NOMO-1 treated with dmso at 0.1 percent for 144 hours (cell line): Measurements from ENCODE around the gene OR2M4.
"Not testable (repeated sequence)": the region's sequence is repeated elsewhere in the genome, so short reads cannot be mapped to it uniquely, and the experiment has no call there.

Source experiments
- DNase-seq: peaks from one replicate; lab custom pipeline; 2025; ENCODE audit not compliant: unreplicated experiment; lab: John Stamatoyannopoulos, UW

Gene OR2M4, protein sequence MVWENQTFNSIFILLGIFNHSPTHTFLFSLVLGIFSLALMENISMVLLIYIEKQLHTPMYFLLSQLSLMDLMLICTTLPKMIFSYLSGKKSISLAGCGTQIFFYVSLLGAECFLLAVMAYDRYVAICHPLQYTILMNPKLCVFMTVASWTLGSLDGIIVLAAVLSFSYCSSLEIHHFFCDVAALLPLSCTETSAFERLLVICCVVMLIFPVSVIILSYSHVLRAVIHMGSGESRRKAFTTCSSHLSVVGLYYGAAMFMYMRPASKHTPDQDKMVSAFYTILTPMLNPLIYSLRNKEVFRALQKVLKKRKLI

GRCh38 chr1:248231117-248231516 is at the start of gene OR2M4:
OR2M4 (plus strand) TSS chr1:248231417; CDS start chr1:248238929, 7,512 bp downstream.
- DNase-seq: no peak

DNA sequence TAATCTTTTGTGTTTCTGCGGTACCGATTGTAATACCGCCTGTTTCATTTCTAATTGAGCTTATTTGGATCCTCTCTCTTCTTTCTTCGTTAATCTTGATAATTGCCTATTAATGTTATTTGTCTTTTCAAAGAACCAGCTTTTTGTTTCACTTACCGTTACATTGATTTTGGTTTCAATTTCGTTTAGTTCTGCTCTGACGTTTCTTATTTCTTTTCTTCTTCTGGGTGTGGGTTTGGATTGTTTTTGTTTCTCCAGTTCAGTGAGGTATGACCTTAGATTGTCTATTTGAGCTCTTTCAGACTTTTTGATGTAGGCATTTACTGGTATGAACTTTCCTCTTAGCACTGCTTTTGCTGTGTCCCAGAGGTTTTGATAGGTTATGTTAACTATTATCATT is 47.2 kb upstream of the OR2M4 start:
- DNase-seq: no peak

GRCh38 chr1:248187363-248187762 is 43.9 kb upstream of the OR2M4 start:
- DNase-seq: no peak

GRCh38 chr1:248189026-248189425 is 42.2 kb upstream of the OR2M4 start:
- DNase-seq: no peak

DNA sequence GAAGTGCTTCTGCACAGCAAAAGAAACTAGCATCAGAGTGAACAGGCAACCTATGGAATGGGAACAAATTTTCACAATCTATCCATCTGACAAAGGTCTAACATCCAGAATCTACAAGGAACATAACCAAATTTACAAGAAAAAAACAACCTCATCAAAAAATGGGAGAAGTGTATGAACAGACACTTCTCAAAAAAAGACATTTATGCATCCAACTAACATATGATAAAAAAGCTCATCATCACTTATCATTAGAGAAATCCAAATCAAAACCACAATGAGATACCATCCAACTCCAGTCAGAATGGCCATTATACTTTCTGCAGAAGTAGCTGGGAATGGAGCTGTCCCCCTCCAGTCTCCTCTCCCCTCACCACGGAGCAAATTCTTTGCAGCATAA is 37.1 kb upstream of the OR2M4 start:
- no peak for DNase-seq

DNA sequence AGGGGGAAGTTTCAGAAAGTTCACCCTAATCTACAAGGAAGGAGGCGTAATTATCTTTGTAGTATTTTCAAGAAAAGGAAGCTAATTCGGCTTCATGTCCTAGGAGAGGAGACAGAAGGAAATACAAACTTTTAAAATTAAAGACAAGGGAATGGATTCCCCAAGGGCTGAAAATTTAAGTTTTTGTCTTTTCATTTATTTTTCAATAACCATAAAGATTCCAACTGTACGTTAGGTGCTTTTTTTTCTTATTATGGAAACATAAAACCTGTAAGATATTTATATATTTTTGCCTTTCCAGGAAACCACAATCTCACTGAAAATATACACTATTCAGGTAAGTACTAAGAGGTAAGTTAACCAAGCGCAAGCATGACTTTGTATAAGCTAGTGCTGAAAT is 34.3 kb upstream of the OR2M4 start, which contains the start of gene OR2M3:
TSS of gene OR2M3 (plus strand) at position 301 of the 400 bp plus-strand sequence. CDS start 5,803 bp downstream, outside the sequence.
- DNase-seq: no peak

DNA sequence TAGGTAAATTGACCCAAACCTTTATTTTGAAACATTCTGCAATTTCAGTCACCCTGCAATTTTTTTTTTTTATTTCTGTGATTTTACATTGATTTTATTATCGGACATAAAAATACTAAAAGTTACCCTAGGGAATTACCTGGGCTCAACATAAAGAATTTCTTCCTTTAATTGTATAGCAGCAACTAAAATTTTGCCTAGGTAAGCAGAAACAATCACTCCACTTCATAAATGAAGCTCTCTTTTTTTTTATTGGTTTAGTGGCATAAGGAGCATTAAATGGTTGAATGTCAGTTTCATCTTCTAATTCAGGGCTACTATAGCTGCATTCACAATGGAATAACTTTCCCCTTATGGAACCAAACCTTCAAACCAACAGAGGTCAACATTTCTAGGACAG is 15.3 kb upstream of the OR2M4 start:
- DNase-seq: no peak

- no peak for DNase-seq
These were observed 5.7 kb upstream of the OR2M4 start for GRCh38 chr1:248225537-248225936.

GRCh38 chr1:248229360-248229908 is 1.8 kb upstream of the OR2M4 start:
- no peak for DNase-seq

DNA sequence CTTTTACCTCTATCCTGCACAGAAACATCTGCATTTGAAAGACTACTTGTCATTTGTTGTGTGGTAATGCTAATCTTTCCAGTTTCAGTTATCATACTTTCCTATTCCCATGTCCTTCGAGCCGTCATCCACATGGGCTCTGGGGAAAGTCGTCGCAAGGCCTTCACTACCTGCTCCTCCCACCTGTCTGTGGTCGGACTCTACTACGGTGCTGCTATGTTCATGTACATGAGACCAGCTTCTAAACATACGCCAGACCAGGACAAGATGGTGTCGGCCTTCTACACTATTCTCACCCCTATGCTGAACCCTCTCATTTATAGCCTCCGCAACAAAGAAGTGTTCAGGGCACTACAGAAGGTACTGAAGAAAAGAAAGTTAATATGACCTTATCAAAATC is 8.3 kb downstream of the OR2M4 start:
- no peak for DNase-seq

GRCh38 chr1:248243204-248243603 is 12.0 kb downstream of the OR2M4 start:
- DNase-seq: peak; percentile 43

GRCh38 chr1:248259309-248259708 is 28.1 kb downstream of the OR2M4 start:
- DNase-seq: not testable (repeated sequence)

DNA sequence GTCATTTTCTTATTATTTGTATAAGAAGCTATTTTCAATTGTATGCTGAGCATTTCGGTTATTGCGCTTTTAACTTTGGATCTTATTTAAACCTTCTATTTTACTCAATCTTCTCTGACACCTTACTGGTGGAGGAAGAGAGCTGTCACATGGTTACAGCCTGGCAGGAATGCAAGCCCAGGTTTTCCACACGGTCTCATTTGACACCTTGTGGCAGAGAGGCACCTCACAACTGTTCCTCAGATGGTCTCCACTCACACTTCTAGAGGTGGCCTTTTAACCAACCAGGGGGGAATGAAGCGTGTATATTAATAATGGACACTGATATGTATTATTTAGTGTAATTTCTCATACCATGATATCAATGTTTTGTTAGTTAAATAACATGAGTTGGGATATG is 37.0 kb downstream of the OR2M4 start:
- DNase-seq: no peak

GRCh38 chr1:248273225-248273624 is 42.0 kb downstream of the OR2M4 start:
- DNase-seq: not testable (repeated sequence)

DNA sequence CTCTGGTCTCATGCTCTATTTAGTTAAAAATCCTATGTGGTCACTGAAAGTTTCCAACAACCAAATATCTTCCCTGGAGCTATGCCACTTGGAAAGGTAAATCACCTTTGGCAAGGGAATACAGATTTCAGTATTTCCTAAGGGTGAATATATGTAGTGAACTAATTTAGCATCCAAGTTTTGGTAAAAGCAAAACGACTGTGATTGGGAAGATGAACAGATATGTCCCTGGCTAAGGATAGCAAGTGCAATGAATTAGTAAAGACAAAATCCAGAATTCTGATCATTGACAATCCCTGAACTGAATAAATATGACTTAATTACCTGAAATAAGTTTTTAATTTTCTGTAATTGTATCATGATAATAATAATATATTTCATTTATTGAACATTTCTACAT is 46.7 kb downstream of the OR2M4 start, which contains the start of gene OR2T33:
TSS of gene OR2T33 (minus strand) at position 101 of the 400 bp plus-strand sequence. CDS start 4,162 bp downstream, outside the sequence.
- DNase-seq: no peak

- peak; percentile 61 for DNase-seq
These were observed 57.2 kb downstream of the OR2M4 start for GRCh38 chr1:248288391-248288790.
